SK-N-SH (cell line): ENCODE results near the gene SEMA3D. TPM values are rescaled to one million over a fixed set of nuclear protein-coding genes. Genes with fewer than 3 reads are reported as not detected.
A peak's percentile ranks its signal among the peaks of the same experiment; 100 is the strongest.

Source experiments
- CTCF ChIA-PET: fragments of 300-600, 350-600 bp; formaldehyde crosslinking; extraction: SDS; loops from one replicate; lab custom pipeline; 2021; lab: Yijun Ruan, JAX
- POLR2A ChIA-PET: fragments of 350-600 bp; sonication (Branson Sonifier 250); formaldehyde crosslinking; extraction: SDS; loops from one replicate; lab custom pipeline; 2020; ENCODE audit warnings: antibody characterized with exemption, inconsistent platforms; lab: Yijun Ruan, JAX
- DNase-seq: peaks from one replicate; pipeline ENCODE4 v3.0.0; 2012
- H2AFZ ChIP-seq: fragments of 200-600 bp; sonication (generic); 2 replicates; pipeline ENCODE4 v1.8.1; 2016; ENCODE audit warnings: antibody characterized with exemption, mild to moderate bottlenecking, low read depth
- H3F3A ChIP-seq: fragments of 200-600 bp; sonication (generic); replicated peaks from 2 replicates; pipeline ENCODE3; 2016; ENCODE audit warnings: antibody characterized with exemption, mild to moderate bottlenecking; ENCODE audit not compliant: insufficient read depth
- H3K27ac ChIP-seq, 2 experiments: fragments of 200-500 bp in 1 of 2; fragments of 200-600 bp in 1 of 2; sonication (Bioruptor generic) in 1 of 2; sonication (generic), shearing (Covaris generic) in 1 of 2; 2 replicates each; pipeline versions ENCODE4 v1.5.1 to v1.6.1; 2014 to 2016; ENCODE audit warnings: low read depth in 2 of 2, inconsistent platforms in 1 of 2, low read length in 1 of 2, mild to moderate bottlenecking in 1 of 2, mixed read lengths in 1 of 2
- H3K27me3 ChIP-seq: fragments of 200-600 bp; sonication (generic), shearing (Covaris generic); 2 replicates; pipeline ENCODE4 v1.6.1; 2016; ENCODE audit warnings: mixed run types; ENCODE audit not compliant: insufficient read depth
- H3K36me3 ChIP-seq, 2 experiments: fragments of 200-500 bp in 1 of 2; fragments of 200-600 bp in 1 of 2; sonication (Bioruptor generic) in 1 of 2; sonication (generic) in 1 of 2; replicated peaks in 1 of 2; 2 replicates each; pipeline versions ENCODE3 to v1.5.1; 2014 to 2016; ENCODE audit warnings: low read length in 1 of 2, mild to moderate bottlenecking in 1 of 2; ENCODE audit not compliant: insufficient read depth in 2 of 2, control insufficient read depth in 1 of 2
- H3K4me1 ChIP-seq, 2 experiments: fragments of 200-500 bp in 1 of 2; fragments of 200-600 bp in 1 of 2; sonication (Bioruptor generic) in 1 of 2; sonication (generic), shearing (Covaris generic) in 1 of 2; 2 replicates each; pipeline versions ENCODE4 v1.5.1 to v1.6.1; 2014 to 2016; ENCODE audit warnings: low read depth in 1 of 2, low read length in 1 of 2, mixed run types in 1 of 2; ENCODE audit not compliant: insufficient read depth in 2 of 2, control insufficient read depth in 1 of 2
- H3K4me2 ChIP-seq: fragments of 200-600 bp; sonication (generic), shearing (Covaris generic); 2 replicates; pipeline ENCODE4 v1.6.1; 2017; ENCODE audit warnings: mixed run types
- H3K4me3 ChIP-seq, 2 experiments: fragments of 200-500 bp in 1 of 2; fragments of 200-600 bp in 1 of 2; sonication (Bioruptor generic) in 1 of 2; sonication (generic), shearing (Covaris generic) in 1 of 2; 2 replicates each; pipeline versions ENCODE4 v1.5.1 to v1.8.1; 2014 to 2016; ENCODE audit warnings: low read depth in 2 of 2, inconsistent platforms in 1 of 2, low read length in 1 of 2, mild to moderate bottlenecking in 1 of 2, mixed read lengths in 1 of 2, moderate library complexity in 1 of 2
- H3K79me2 ChIP-seq: fragments of 200-600 bp; sonication (generic); 2 replicates; pipeline ENCODE4 v1.8.1; 2017; ENCODE audit warnings: mild to moderate bottlenecking; ENCODE audit not compliant: insufficient read depth
- H3K9ac ChIP-seq: fragments of 200-600 bp; sonication (generic); 2 replicates; pipeline ENCODE4 v1.6.1; 2017; ENCODE audit warnings: mixed run types
- H3K9me2 ChIP-seq: fragments of 200-600 bp; sonication (generic); 2 replicates; pipeline ENCODE4 v1.6.1; 2017; ENCODE audit warnings: mixed run types
- H3K9me3 ChIP-seq: fragments of 200-600 bp; sonication (generic); 2 replicates; pipeline ENCODE4 v1.6.1; 2017; ENCODE audit warnings: mixed run types, mild to moderate bottlenecking, moderate library complexity
- H4K20me1 ChIP-seq: fragments of 200-600 bp; sonication (generic); 2 replicates; pipeline ENCODE4 v1.6.1; 2017; ENCODE audit warnings: mild to moderate bottlenecking, mixed run types; ENCODE audit not compliant: insufficient read depth
- CHD2 ChIP-seq: fragments of 150-350 bp; IDR thresholded peaks from 2 replicates; pipeline ENCODE4 v1.6.1; 2018; ENCODE audit warnings: low read length; ENCODE audit not compliant: partially characterized antibody
- ELF1 ChIP-seq: IDR thresholded peaks from 2 replicates; pipeline ENCODE4 v1.4.0; 2012
- EP300 ChIP-seq, 2 experiments: IDR thresholded peaks; 2 replicates each; pipeline versions ENCODE4 v1.4.0 to v1.6.1; 2012; ENCODE audit warnings: borderline replicate concordance in 1 of 2, low read depth in 1 of 2, low read length in 1 of 2
- FOSL2 ChIP-seq: IDR thresholded peaks from 2 replicates; pipeline ENCODE4 v1.4.0; 2012; ENCODE audit warnings: low read depth, mild to moderate bottlenecking, moderate library complexity, borderline replicate concordance
- FOXM1 ChIP-seq: IDR thresholded peaks from 2 replicates; pipeline ENCODE4 v1.4.0; 2012; ENCODE audit warnings: low read depth, mild to moderate bottlenecking
- GABPA ChIP-seq: IDR thresholded peaks from 2 replicates; pipeline ENCODE4 v1.4.0; 2012; ENCODE audit warnings: low read depth, mild to moderate bottlenecking
- JUND ChIP-seq: IDR thresholded peaks from 2 replicates; pipeline ENCODE4 v1.4.0; 2012
- MEF2A ChIP-seq: IDR thresholded peaks from 2 replicates; pipeline ENCODE4 v1.4.0; 2012; ENCODE audit warnings: low read depth, borderline replicate concordance
- MXI1 ChIP-seq: IDR thresholded peaks from 2 replicates; pipeline ENCODE4 v1.6.1; 2012; ENCODE audit warnings: mild to moderate bottlenecking, low read depth, low read length, improper control_type of control experiment
- NFIC ChIP-seq: IDR thresholded peaks from 2 replicates; pipeline ENCODE4 v1.4.0; 2012; ENCODE audit warnings: borderline replicate concordance
- NRF1 ChIP-seq: IDR thresholded peaks from 2 replicates; pipeline ENCODE4 v1.6.1; 2012; ENCODE audit warnings: low read depth, mild to moderate bottlenecking, low read length
- RCOR1 ChIP-seq: fragments of 150-350 bp; IDR thresholded peaks from 2 replicates; pipeline ENCODE4 v1.6.1; 2017; ENCODE audit warnings: antibody characterized with exemption, low read length
- RFX5 ChIP-seq: IDR thresholded peaks from 2 replicates; pipeline ENCODE4 v1.6.1; 2012; ENCODE audit warnings: mild to moderate bottlenecking, improper control_type of control experiment, low read length
- SMC3 ChIP-seq: IDR thresholded peaks from 2 replicates; pipeline ENCODE4 v1.6.1; 2012; ENCODE audit warnings: low read depth, low read length, improper control_type of control experiment
- TAF1 ChIP-seq: IDR thresholded peaks from 2 replicates; pipeline ENCODE4 v1.6.1; 2012; ENCODE audit warnings: low read depth, mild to moderate bottlenecking, low read length, moderate library complexity, borderline replicate concordance
- TCF12 ChIP-seq: IDR thresholded peaks from 2 replicates; pipeline ENCODE4 v1.4.0; 2012
- TEAD4 ChIP-seq: IDR thresholded peaks from 2 replicates; pipeline ENCODE4 v1.4.0; 2012; ENCODE audit warnings: mild to moderate bottlenecking, borderline replicate concordance; ENCODE audit not compliant: insufficient read depth
- USF1 ChIP-seq: IDR thresholded peaks from 2 replicates; pipeline ENCODE4 v1.4.0; 2012; ENCODE audit warnings: low read depth, borderline replicate concordance
- YY1 ChIP-seq: IDR thresholded peaks from 2 replicates; pipeline ENCODE4 v1.4.0; 2012; ENCODE audit warnings: low read depth, mild to moderate bottlenecking
- WGBS: methylation state at CpG from one replicate; pipeline ENCODE4 v1.1.6; 2017; ENCODE audit warnings: low lambda C conversion rate; 5-methylcytosine and 5-hydroxymethylcytosine counted together
- polyA plus RNA-seq, 3 experiments: library from polyadenylated mRNA; depleted of rRNA; stranded (reverse); fragments of >200 nt; gene quantifications; 2 replicates each; pipeline ENCODE4 v1.2.3, GENCODE V29; 2012
- TF ChIP-seq, protein P1 (sequence below): IDR thresholded peaks from 2 replicates; pipeline ENCODE4 v1.4.0; 2012; ENCODE audit warnings: low read depth, borderline replicate concordance
- TF ChIP-seq, protein P2 (sequence below): fragments of 150-350 bp; IDR thresholded peaks from 2 replicates; pipeline ENCODE4 v1.6.1; 2017; ENCODE audit warnings: antibody characterized with exemption, low read length, low read depth, borderline replicate concordance
- TF ChIP-seq, protein P3 (sequence below): fragments of 150-350 bp; IDR thresholded peaks from 2 replicates; pipeline ENCODE4 v1.6.1; 2016; ENCODE audit warnings: mild to moderate bottlenecking, low read depth, low read length

Gene SEMA3D
- polyA plus RNA-seq, 1 of the 3 experiments (the other 2 are of a cell fraction): 30.1 TPM

DNA sequence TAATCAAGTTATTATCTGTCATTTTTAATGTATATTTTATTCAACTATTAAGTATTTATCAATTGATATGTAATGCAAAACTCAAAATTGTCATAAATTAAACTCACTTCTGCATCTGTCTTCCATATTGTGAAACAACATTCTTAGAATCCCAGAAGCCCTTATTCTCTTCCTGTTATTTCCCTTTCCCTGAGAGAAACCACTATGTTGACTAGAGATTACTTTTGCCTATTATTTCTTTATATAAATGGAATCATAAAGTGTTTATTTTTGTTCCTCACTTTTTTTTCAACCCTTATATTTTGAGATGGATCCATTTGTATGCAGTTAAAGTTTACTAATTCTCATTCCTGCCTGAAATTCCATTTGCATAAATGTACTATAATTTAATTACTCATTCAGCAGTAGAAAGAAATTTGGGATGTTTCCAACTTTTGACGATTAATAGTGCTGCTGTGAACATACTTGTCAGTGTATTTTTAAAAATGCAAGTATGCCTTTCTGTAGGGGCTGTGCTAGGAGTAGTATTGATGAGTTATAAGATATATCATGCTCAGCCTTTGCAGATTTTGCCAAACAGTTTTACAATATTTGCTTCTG, 211.2 kb downstream of the SEMA3D start (continued):
- TF ChIP-seq, protein P1, sequence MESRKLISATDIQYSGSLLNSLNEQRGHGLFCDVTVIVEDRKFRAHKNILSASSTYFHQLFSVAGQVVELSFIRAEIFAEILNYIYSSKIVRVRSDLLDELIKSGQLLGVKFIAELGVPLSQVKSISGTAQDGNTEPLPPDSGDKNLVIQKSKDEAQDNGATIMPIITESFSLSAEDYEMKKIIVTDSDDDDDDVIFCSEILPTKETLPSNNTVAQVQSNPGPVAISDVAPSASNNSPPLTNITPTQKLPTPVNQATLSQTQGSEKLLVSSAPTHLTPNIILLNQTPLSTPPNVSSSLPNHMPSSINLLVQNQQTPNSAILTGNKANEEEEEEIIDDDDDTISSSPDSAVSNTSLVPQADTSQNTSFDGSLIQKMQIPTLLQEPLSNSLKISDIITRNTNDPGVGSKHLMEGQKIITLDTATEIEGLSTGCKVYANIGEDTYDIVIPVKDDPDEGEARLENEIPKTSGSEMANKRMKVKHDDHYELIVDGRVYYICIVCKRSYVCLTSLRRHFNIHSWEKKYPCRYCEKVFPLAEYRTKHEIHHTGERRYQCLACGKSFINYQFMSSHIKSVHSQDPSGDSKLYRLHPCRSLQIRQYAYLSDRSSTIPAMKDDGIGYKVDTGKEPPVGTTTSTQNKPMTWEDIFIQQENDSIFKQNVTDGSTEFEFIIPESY: no peak
- TF ChIP-seq, protein P2, sequence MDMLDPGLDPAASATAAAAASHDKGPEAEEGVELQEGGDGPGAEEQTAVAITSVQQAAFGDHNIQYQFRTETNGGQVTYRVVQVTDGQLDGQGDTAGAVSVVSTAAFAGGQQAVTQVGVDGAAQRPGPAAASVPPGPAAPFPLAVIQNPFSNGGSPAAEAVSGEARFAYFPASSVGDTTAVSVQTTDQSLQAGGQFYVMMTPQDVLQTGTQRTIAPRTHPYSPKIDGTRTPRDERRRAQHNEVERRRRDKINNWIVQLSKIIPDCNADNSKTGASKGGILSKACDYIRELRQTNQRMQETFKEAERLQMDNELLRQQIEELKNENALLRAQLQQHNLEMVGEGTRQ: no peak
- TF ChIP-seq FOSL2: peak; percentile 18; the same call in 1 of the 2 replicates
- TF ChIP-seq JUND: no peak
- no peak for TF ChIP-seq GABPA
- no peak for TF ChIP-seq RCOR1
- no peak for TF ChIP-seq TAF1
- no peak for TF ChIP-seq RFX5
- TF ChIP-seq EP300 (IDR thresholded peaks at IDR 0.05; ENCODE audit: borderline replicate concordance in 1 of 2, low read depth in 1 of 2, low read length in 1 of 2): no peak
- no peak for TF ChIP-seq CHD2
- TF ChIP-seq FOXM1: no peak
- TF ChIP-seq TEAD4: no peak
- TF ChIP-seq, protein P3, sequence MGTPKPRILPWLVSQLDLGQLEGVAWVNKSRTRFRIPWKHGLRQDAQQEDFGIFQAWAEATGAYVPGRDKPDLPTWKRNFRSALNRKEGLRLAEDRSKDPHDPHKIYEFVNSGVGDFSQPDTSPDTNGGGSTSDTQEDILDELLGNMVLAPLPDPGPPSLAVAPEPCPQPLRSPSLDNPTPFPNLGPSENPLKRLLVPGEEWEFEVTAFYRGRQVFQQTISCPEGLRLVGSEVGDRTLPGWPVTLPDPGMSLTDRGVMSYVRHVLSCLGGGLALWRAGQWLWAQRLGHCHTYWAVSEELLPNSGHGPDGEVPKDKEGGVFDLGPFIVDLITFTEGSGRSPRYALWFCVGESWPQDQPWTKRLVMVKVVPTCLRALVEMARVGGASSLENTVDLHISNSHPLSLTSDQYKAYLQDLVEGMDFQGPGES: no peak
- TF ChIP-seq NFIC: peak; percentile 49; the same call in 1 of the 2 replicates
- no peak for TF ChIP-seq USF1
- TF ChIP-seq TCF12: 0 out of 2 replicates have a peak, but pooled peaks have one; percentile 8
- no peak for TF ChIP-seq ELF1
- no peak for TF ChIP-seq MEF2A

GRCh38 chr7:84971360-84971759, 215.5 kb downstream of the SEMA3D start:
- CTCF ChIA-PET: interaction anchor here (1.6 to 1.9 kb wide), 2 partner anchors 9 to 10 kb away, joined by 4 to 7 read pairs; no protein-coding TSS in a partner anchor
- H3K4me1 ChIP-seq: peaks cover 0 to 7% of the 10 kb centered on the region in 2 experiments; a peak in 2 of 4 replicates
- no peaks in the 10 kb centered on the region; the same call in 1 of the 2 replicates for H3K9me3 ChIP-seq
- H3K79me2 ChIP-seq: no peaks in the 10 kb centered on the region
- DNase-seq: no peak
- H3K27ac ChIP-seq: no peak overlapping the region
- TF ChIP-seq TCF12: no peak
- TF ChIP-seq SMC3: no peak
- no peak for TF ChIP-seq TEAD4
- no peak for TF ChIP-seq MXI1
- TF ChIP-seq ELF1: no peak
- no peak for TF ChIP-seq NRF1
- no peak for TF ChIP-seq FOSL2
- no peak for TF ChIP-seq YY1
- TF ChIP-seq, all 33 proteins: peak for 0
- Histone ChIP-seq H3F3A (no peaks in the 10 kb centered on the region), H3K4me3 (no peak overlapping the region), H4K20me1 (no peaks in the 10 kb centered on the region), H3K36me3 (no peaks in the 10 kb centered on the region), H3K27me3 (no peaks in the 10 kb centered on the region), H3K9me2 (no peaks in the 10 kb centered on the region; the same call in 1 of the 2 replicates), H2AFZ (no peak overlapping the region), H3K9ac (no peak overlapping the region), H3K4me2 (no peak overlapping the region)
- 93% methylated on average over 1 of the region's 1 CpG for WGBS
- POLR2A ChIA-PET: no interaction called here
